ENCODE results near the gene ELK4.

- TF ChIP-seq EP300 (IDR thresholded peaks at IDR 0.05) (no peak), CTCF (IDR thresholded peaks at IDR 0.05) (no peak), POLR2A (IDR thresholded peaks at IDR 0.05) (no peak)
Observed at GRCh38 chr1:205650241-205650640, 18.4 kb upstream of the ELK4 start.

All from ovary (tissue), 3 donors.